Measurements from ENCODE around the gene S100A7. TPM values are rescaled to one million over a fixed set of nuclear protein-coding genes. Genes with fewer than 3 reads are reported as not detected.

The S100A7 gene
- total and polyA plus RNA-seq, 2 of the 8 experiments (the other 6 are each of a cell fraction or from before 2014, with no cell fraction given), result not detected

DNA sequence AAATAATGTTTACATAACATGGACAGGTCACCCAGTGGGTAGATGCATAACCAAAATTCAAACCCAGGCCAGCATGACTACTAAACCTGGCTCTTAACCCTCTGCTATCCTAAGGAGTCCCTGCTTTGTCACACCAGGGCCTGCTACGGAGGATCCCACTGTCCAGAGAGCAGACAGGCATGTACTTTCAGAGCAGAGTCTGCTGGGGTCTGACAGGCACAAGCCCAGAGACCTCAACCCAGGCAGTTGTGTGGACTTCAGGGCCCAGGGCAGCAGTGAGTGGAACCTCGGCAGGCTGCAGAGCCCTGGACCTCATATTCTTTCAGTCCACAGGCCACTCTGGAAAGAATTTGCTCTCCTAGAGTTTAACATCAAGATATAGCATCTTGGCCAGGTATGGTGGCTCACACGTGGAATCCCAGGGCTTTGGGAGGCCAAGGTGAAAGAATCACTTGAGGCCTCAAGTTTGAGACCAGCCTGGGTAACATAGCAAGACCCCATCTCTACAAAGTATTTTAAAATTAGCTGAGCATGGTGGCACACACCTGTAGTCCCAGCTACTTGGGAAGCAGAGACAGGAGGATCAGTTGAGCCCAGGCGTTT, 16.1 kb upstream of the S100A7 start (continued):
- no peak for TF ChIP-seq CHD7 (IDR thresholded peaks at IDR 0.05; ENCODE audit: insufficient replicate concordance, low read length)
- TF ChIP-seq, protein P1, sequence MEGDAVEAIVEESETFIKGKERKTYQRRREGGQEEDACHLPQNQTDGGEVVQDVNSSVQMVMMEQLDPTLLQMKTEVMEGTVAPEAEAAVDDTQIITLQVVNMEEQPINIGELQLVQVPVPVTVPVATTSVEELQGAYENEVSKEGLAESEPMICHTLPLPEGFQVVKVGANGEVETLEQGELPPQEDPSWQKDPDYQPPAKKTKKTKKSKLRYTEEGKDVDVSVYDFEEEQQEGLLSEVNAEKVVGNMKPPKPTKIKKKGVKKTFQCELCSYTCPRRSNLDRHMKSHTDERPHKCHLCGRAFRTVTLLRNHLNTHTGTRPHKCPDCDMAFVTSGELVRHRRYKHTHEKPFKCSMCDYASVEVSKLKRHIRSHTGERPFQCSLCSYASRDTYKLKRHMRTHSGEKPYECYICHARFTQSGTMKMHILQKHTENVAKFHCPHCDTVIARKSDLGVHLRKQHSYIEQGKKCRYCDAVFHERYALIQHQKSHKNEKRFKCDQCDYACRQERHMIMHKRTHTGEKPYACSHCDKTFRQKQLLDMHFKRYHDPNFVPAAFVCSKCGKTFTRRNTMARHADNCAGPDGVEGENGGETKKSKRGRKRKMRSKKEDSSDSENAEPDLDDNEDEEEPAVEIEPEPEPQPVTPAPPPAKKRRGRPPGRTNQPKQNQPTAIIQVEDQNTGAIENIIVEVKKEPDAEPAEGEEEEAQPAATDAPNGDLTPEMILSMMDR (IDR thresholded peaks at IDR 0.05; ENCODE audit: control extremely low read depth in 1 of 3, insufficient read depth in 1 of 3, low read depth in 1 of 3, low read length in 3 of 3), result no peak
- no peak for TF ChIP-seq CHD2 (IDR thresholded peaks at IDR 0.05; ENCODE audit: low read length)
- TF ChIP-seq TCF12 (IDR thresholded peaks at IDR 0.05; ENCODE audit: low read depth, low read length), result no peak
- no peak for TF ChIP-seq CTBP2 (IDR thresholded peaks at IDR 0.05; ENCODE audit: borderline replicate concordance, insufficient read depth, insufficient read length, low read length)
- no peak for TF ChIP-seq SP1 (IDR thresholded peaks at IDR 0.05; ENCODE audit: low read depth, low read length)
- no peak for TF ChIP-seq JUN (IDR thresholded peaks at IDR 0.05; ENCODE audit: low read depth, low read length)
- no peak for TF ChIP-seq POU5F1 (IDR thresholded peaks at IDR 0.05; ENCODE audit: low read depth, low read length)
- no peak for TF ChIP-seq YY1 (IDR thresholded peaks at IDR 0.05; ENCODE audit: low read depth, low read length)

All from H1 (cell line).